H9 (cell line): Measurements from ENCODE around the gene LHFPL6. TPM values are rescaled to one million over a fixed set of nuclear protein-coding genes. Genes with fewer than 3 reads are reported as not detected.

Experiments
- DNase-seq: peaks from one replicate; pipeline ENCODE4 v3.0.0-alpha.2; 2017
- H2AFZ ChIP-seq: one replicate; pipeline ENCODE4 v1.6.1; 2013; ENCODE audit warnings: mild to moderate bottlenecking, low read length, control low read depth, moderate library complexity
- H2AK5ac ChIP-seq: 2 replicates; pipeline ENCODE4 v1.6.1; 2013; ENCODE audit warnings: low read length, control low read depth, mixed read lengths; ENCODE audit not compliant: insufficient read length
- H2BK120ac ChIP-seq: one replicate; pipeline ENCODE4 v1.6.1; 2013; ENCODE audit warnings: low read depth, mild to moderate bottlenecking, low read length, control low read depth, inconsistent platforms; ENCODE audit not compliant: poor library complexity, severe bottlenecking
- H2BK12ac ChIP-seq: 2 replicates; pipeline ENCODE4 v1.6.1; 2013; ENCODE audit warnings: low read length, control low read depth, mixed read lengths, low read depth; ENCODE audit not compliant: insufficient read length
- H2BK15ac ChIP-seq: 2 replicates; pipeline ENCODE4 v1.6.1; 2013; ENCODE audit warnings: low read depth, low read length, control low read depth
- H2BK20ac ChIP-seq: one replicate; pipeline ENCODE4 v1.6.1; 2013; ENCODE audit warnings: low read depth, mild to moderate bottlenecking, low read length, control low read depth, inconsistent platforms; ENCODE audit not compliant: poor library complexity, severe bottlenecking
- H2BK5ac ChIP-seq: 2 replicates; pipeline ENCODE4 v1.6.1; 2013; ENCODE audit warnings: low read length, control low read depth, mixed read lengths; ENCODE audit not compliant: insufficient read length
- H3K14ac ChIP-seq: 2 replicates; pipeline ENCODE4 v1.6.1; 2013; ENCODE audit warnings: low read length, control low read depth; ENCODE audit not compliant: insufficient read depth
- H3K18ac ChIP-seq: 2 replicates; pipeline ENCODE4 v1.6.1; 2013; ENCODE audit warnings: low read depth, mild to moderate bottlenecking, mixed read lengths, low read length, control low read depth; ENCODE audit not compliant: insufficient read length
- H3K23ac ChIP-seq: 2 replicates; pipeline ENCODE4 v1.6.1; 2013; ENCODE audit warnings: low read length, control low read depth, mixed read lengths, low read depth; ENCODE audit not compliant: insufficient read length
- H3K23me2 ChIP-seq: 2 replicates; pipeline ENCODE4 v1.6.1; 2013; ENCODE audit warnings: low read depth, mild to moderate bottlenecking, mixed read lengths, low read length, control low read depth; ENCODE audit not compliant: insufficient read length, poor library complexity, severe bottlenecking
- H3K27ac ChIP-seq: 2 replicates; pipeline ENCODE4 v1.5.1; 2013; ENCODE audit warnings: low read length, control low read depth, mixed read lengths, low read depth; ENCODE audit not compliant: insufficient read length
- H3K27me3 ChIP-seq: 2 replicates; pipeline ENCODE4 v1.6.1; 2013; ENCODE audit warnings: low read length, control low read depth, inconsistent platforms; ENCODE audit not compliant: insufficient read depth
- H3K4ac ChIP-seq: 2 replicates; pipeline ENCODE4 v1.6.1; 2013; ENCODE audit warnings: low read depth, mild to moderate bottlenecking, control low read depth, inconsistent platforms, low read length, moderate library complexity
- H3K4me1 ChIP-seq: 2 replicates; pipeline ENCODE4 v1.6.1; 2013; ENCODE audit warnings: low read length, control low read depth, inconsistent platforms; ENCODE audit not compliant: insufficient read depth
- H3K4me2 ChIP-seq: 2 replicates; pipeline ENCODE4 v1.6.1; 2013; ENCODE audit warnings: low read length, control low read depth, mixed read lengths; ENCODE audit not compliant: insufficient read length, insufficient read depth
- H3K56ac ChIP-seq: 2 replicates; pipeline ENCODE4 v1.6.1; 2013; ENCODE audit warnings: low read depth, mild to moderate bottlenecking, mixed read lengths, low read length, control low read depth; ENCODE audit not compliant: insufficient read length
- H3K79me1 ChIP-seq: 2 replicates; pipeline ENCODE4 v1.6.1; 2013; ENCODE audit warnings: low read depth, mild to moderate bottlenecking, moderate library complexity, low read length, control low read depth, inconsistent platforms; ENCODE audit not compliant: insufficient read depth, poor library complexity, severe bottlenecking
- H3K79me2 ChIP-seq: 2 replicates; pipeline ENCODE4 v1.6.1; 2013; ENCODE audit warnings: low read length, control low read depth, inconsistent platforms; ENCODE audit not compliant: insufficient read depth
- H3K9ac ChIP-seq: 2 replicates; pipeline ENCODE4 v1.6.1; 2013; ENCODE audit warnings: low read length, control low read depth, mixed read lengths; ENCODE audit not compliant: insufficient read length; ENCODE audit errors: extremely low read depth
- H3K9me3 ChIP-seq: one replicate; pipeline ENCODE4 v1.6.1; 2013; ENCODE audit warnings: low read depth, low read length, inconsistent platforms; ENCODE audit not compliant: control insufficient read depth
- H3T11ph ChIP-seq: one replicate; pipeline ENCODE4 v1.6.1; 2013; ENCODE audit warnings: mild to moderate bottlenecking, low read length, control low read depth, inconsistent platforms
- H4K20me1 ChIP-seq: one replicate; pipeline ENCODE4 v1.6.1; 2013; ENCODE audit not compliant: control insufficient read depth, insufficient read length, insufficient read depth
- H4K5ac ChIP-seq: 2 replicates; pipeline ENCODE4 v1.6.1; 2013; ENCODE audit warnings: low read depth, mild to moderate bottlenecking, mixed read lengths, low read length, control low read depth; ENCODE audit not compliant: insufficient read length
- H4K8ac ChIP-seq: replicated peaks from 2 replicates; pipeline ENCODE4 v1.6.1; 2013; ENCODE audit warnings: low read length, control low read depth, mixed read lengths, low read depth; ENCODE audit not compliant: insufficient read length
- H4K91ac ChIP-seq: 2 replicates; pipeline ENCODE4 v1.6.1; 2013; ENCODE audit warnings: low read depth, mild to moderate bottlenecking, moderate library complexity, mixed read lengths, low read length, control low read depth; ENCODE audit not compliant: insufficient read length
- H3K27ac Mint-ChIP-seq, 3 experiments: 2 replicates in 2 of 3; 3 replicates in 1 of 3; pipeline ENCODE4 v1.8.0; 2020 to 2021; ENCODE audit warnings: mixed read lengths in 3 of 3, mild to moderate bottlenecking in 1 of 3, moderate library complexity in 1 of 3
- H3K27me3 Mint-ChIP-seq: 2 replicates; pipeline ENCODE4 v1.8.0; 2021; ENCODE audit warnings: low read depth, mild to moderate bottlenecking, moderate library complexity, mixed read lengths
- H3K36me3 Mint-ChIP-seq, 3 experiments: 2 replicates in 2 of 3; 3 replicates in 1 of 3; pipeline ENCODE4 v1.8.0; 2020 to 2021; ENCODE audit warnings: low read depth in 3 of 3, mixed read lengths in 3 of 3; ENCODE audit not compliant: insufficient read depth in 1 of 3
- H3K4me1 Mint-ChIP-seq, 2 experiments: 2 replicates each; pipeline ENCODE4 v1.8.0; 2020; ENCODE audit warnings: mixed read lengths in 2 of 2
- H3K4me3 Mint-ChIP-seq, 2 experiments: 2 replicates in 1 of 2; 3 replicates in 1 of 2; pipeline ENCODE4 v1.8.0; 2020 to 2021; ENCODE audit warnings: mild to moderate bottlenecking in 2 of 2, mixed read lengths in 2 of 2, moderate library complexity in 1 of 2
- H3K9me3 Mint-ChIP-seq, 2 experiments: 2 replicates in 1 of 2; 3 replicates in 1 of 2; pipeline ENCODE4 v1.8.0; 2020; ENCODE audit warnings: mild to moderate bottlenecking in 2 of 2, mixed read lengths in 2 of 2, moderate library complexity in 1 of 2
- WGBS: extraction: QIAGEN DNeasy Blood & Tissue Kit; methylation state at CpG from one replicate; pipeline ENCODE4 v1.1.7; 2013; ENCODE audit warnings: missing lambda C conversion rate, low lambda C conversion rate, mixed read lengths; ENCODE audit not compliant: insufficient read length; ENCODE audit errors: extremely low coverage; 5-methylcytosine and 5-hydroxymethylcytosine counted together
- total RNA-seq: library from RNA; stranded (reverse); gene quantifications from 2 replicates; pipeline ENCODE4 v1.2.1, GENCODE V29; 2021
- TF ChIP-seq, protein P1 (sequence below): fragments of 200-600 bp; sonication (generic); conservative IDR thresholded peaks from 3 replicates; pipeline ENCODE4 v1.8.0; 2021; ENCODE audit warnings: antibody characterized with exemption, mild to moderate bottlenecking

LHFPL6 gene
- total RNA-seq, 1 experiment from 2014 or later = 3.5 TPM

- Histone ChIP-seq H3K9ac (no peak overlapping the region), H3K9me3 (no peaks in the 10 kb centered on the region), H2BK20ac (no peak overlapping the region), H2BK12ac (no peak overlapping the region), H2BK15ac (no peak overlapping the region), H3K18ac (no peak overlapping the region), H3K23me2 (no peaks in the 10 kb centered on the region), H3K56ac (no peak overlapping the region), H4K20me1 (no peaks in the 10 kb centered on the region), H3K4me1 (no peaks in the 10 kb centered on the region), H2BK120ac (no peak overlapping the region), H3K4me2 (no peak overlapping the region), H4K5ac (no peak overlapping the region), H3K79me2 (no peaks in the 10 kb centered on the region), H3K23ac (no peak overlapping the region), H4K8ac (no peak overlapping the region), H3K79me1 (no peaks in the 10 kb centered on the region), H3K4ac (no peak overlapping the region), H2AK5ac (no peak overlapping the region), H3K14ac (no peak overlapping the region), H3T11ph (no peak overlapping the region), H2BK5ac (no peak overlapping the region), H3K27me3 (peaks cover 9% of the 10 kb centered on the region), H2AFZ (no peak overlapping the region), H4K91ac (no peak overlapping the region), H3K27ac (no peak overlapping the region)
- Mint-ChIP-seq H3K27ac (no peak overlapping the region), H3K4me3 (no peak overlapping the region; a peak in 1 of 5 replicates), H3K36me3 (no peaks in the 10 kb centered on the region), H3K27me3 (peaks cover 100% of the 10 kb centered on the region), H3K4me1 (peaks cover 0 to 4% of the 10 kb centered on the region in 2 experiments; a peak in 1 of 4 replicates), H3K9me3 (no peaks in the 10 kb centered on the region)
- no peak for DNase-seq
- WGBS = no CpG with 5 or more reads among the region's 3 CpGs
- TF ChIP-seq, protein P1, sequence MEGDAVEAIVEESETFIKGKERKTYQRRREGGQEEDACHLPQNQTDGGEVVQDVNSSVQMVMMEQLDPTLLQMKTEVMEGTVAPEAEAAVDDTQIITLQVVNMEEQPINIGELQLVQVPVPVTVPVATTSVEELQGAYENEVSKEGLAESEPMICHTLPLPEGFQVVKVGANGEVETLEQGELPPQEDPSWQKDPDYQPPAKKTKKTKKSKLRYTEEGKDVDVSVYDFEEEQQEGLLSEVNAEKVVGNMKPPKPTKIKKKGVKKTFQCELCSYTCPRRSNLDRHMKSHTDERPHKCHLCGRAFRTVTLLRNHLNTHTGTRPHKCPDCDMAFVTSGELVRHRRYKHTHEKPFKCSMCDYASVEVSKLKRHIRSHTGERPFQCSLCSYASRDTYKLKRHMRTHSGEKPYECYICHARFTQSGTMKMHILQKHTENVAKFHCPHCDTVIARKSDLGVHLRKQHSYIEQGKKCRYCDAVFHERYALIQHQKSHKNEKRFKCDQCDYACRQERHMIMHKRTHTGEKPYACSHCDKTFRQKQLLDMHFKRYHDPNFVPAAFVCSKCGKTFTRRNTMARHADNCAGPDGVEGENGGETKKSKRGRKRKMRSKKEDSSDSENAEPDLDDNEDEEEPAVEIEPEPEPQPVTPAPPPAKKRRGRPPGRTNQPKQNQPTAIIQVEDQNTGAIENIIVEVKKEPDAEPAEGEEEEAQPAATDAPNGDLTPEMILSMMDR = no peak
Observed at GRCh38 chr13:39374741-39375189, 228.2 kb downstream of the LHFPL6 start.
